GM19035 (cell line): ENCODE data around the gene TSC22D4.

ENCODE experiments used
- ATAC-seq: cut with Tn5 transposase; IDR thresholded peaks from one replicate; pipeline ENCODE4 v1.9.1; 2021; ENCODE audit not compliant: unreplicated experiment

TSC22D4 gene

GRCh38 chr7:100493476-100494264, 14.7 kb upstream of the TSC22D4 start:
- no peak for ATAC-seq

GRCh38 chr7:100492738-100493475, 13.9 kb upstream of the TSC22D4 start:
- no peak for ATAC-seq

- ATAC-seq = no peak
Measured at GRCh38 chr7:100491192-100491578, 12.2 kb upstream of the TSC22D4 start.

DNA sequence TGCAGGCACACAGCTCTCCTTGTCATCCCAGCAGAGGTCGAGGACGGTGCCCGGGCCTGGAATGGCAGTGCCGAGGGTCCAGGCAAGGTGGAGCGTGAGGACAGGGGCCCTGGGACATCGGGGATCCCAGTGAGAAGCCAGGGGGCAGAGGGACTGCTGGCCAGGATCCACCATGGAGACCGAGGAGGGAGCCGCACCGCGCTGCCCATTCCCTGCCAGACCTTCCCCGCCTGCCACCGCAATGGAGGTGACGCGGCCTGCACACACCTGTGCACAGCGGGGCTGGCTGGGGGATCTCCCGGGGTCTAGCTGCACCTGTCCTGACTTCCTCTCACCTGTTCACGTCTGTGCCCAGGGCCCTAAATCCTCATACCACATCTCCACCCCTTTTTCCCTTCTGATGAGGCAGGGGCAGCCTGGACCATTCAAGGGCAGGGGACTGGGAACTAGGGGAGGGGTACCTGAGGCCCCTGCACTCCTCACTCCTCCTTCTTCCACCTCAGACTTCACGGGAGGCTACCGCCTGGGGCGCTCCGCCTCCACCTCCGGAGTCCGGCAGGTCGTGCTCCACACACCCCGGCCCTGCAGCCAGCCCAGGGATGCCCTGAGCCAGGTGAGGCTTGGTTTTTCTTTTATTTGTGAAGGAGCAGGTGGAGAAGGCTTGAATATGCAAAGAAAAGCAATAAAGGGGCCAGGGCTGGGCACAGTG, 11.6 kb upstream of the TSC22D4 start:
- ATAC-seq = no peak

DNA sequence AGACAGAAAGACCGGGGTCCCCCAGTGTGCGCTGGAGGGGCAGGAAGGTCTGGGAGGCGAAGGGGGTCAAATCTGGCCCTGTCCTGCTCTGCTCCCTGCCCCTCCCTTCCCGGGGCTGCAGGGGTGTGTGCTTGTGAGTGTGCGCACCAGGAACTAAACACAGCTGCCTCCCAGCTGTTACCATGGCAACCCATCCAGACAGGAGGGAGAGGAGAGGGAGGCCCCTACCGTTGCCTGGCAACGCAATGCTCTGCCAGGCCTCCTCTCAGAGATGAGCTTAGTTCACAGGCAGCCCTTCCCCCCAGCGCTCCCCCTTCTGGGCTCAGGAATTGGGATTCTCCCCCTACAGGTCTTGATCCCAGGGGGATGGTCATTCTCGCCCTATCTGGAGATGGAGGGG, 10.8 kb upstream of the TSC22D4 start:
- ATAC-seq = no peak

- no peak for ATAC-seq
Measured at GRCh38 chr7:100489121-100489520, 10.1 kb upstream of the TSC22D4 start.

- ATAC-seq = no peak
Measured at GRCh38 chr7:100488333-100489095, 9.5 kb upstream of the TSC22D4 start.

DNA sequence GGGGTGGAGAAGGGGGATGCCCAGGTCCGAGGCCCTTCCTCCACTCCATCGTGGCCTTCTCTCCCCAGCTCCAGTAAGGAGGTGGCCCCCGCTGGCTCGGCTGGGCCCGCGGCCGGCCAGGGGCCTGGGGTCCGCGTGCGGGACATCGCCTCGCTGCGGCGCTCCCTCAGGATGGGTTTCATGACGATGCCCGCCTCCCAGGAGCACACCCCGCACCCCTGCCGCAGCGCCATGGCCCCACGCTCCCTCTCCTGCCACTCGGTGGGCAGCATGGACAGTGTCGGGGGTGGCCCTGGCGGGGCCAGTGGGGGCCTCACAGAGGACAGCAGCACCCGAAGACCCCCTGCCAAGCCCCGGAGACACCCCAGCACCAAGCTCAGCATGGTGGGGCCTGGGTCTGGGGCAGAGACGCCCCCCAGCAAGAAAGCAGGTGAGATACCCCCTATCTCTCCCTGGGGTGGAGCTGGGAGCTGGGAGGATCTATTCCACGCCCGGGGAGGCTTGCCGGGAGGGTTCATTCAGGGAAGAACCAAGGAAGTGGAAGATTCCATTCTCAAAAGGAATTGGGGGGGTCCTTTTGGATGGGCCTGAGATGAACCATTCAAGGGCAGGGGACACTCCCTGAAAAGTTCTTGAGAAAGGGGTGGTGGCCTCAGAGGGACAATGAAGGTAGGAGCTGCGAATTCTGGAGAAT, 7.9 kb upstream of the TSC22D4 start:
- no peak for ATAC-seq

DNA sequence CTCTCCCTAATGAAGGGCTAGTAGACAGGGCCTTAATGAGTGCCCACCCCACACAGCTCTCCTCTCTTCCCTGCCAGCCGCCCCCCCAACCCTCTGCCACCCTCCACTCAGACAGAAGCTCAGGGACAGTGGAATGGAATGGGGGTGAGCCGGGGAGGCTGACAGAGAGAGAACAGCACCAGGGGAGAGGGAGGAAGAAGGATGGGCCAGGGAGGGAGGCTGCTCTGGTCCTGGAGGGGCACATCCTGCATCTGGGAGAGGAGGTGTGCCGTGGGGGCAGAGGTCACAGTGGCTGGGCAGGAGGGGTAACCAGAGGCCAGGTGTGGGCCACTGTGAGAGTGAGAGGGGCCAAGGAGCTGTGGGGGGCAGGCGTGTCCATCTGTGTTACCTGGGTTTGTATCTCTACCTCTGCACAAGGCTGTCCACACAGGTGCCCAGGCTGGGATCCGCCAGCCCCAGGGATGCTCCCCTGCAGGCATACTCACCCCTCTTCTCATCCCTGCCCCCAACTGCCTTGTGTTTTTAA, 7.2 kb upstream of the TSC22D4 start:
- no peak for ATAC-seq

GRCh38 chr7:100485471-100485876, 6.5 kb upstream of the TSC22D4 start:
- ATAC-seq = no peak

- ATAC-seq = no peak
Measured at GRCh38 chr7:100484673-100485045, 5.6 kb upstream of the TSC22D4 start.

DNA sequence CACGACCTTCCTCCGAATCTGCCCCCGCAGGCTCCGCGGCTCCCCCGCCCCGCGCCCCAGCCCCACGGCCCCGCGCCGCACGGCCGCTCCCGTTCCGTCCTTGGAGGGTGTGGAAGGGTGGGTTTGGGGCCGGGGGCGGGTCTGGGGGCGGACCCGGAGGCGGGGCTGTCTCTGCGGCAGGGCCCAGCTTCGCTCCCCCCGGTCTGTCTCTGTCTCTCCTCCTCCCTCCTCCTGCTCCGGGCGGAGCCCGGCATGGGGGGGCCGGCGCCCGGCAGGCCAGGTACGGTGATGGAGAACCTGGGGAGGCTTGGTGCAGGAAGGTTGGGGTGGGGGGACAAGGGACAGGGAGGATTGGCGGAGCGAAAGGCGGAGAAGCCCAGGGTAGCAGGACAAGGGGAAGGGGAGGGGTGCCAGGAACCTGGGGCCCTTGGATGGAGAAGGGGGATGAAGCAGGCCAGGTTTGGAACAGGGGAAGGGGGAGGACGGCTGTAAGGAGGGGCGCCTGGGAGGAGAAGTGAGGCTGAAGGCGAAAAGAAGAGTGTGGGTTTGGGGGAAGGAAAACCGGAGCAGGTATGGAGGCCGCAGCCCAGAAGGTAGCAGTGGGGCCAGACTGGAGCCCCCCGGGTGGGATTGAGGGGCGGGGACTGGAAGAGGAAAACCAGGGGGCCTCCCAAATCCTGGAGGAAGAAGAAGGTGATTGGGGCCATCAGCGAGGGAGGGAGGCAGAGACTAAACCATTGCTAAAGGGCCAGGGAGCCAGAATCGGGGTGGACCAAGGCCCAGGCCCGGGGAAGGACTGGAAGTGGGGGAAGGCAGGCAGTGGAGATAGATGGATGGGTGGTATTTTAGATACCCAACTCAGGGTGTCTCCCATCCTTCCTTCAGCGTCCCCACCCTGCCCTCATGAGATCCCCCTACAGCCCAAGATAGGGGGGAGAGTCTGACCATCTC, 5.0 kb upstream of the TSC22D4 start, which contains the start of gene NYAP1:
Gene NYAP1 (plus strand): TSS at position 206 of the 951 bp plus-strand sequence. CDS start 1,385 bp downstream, outside the sequence.
- peak; percentile 15 for ATAC-seq

DNA sequence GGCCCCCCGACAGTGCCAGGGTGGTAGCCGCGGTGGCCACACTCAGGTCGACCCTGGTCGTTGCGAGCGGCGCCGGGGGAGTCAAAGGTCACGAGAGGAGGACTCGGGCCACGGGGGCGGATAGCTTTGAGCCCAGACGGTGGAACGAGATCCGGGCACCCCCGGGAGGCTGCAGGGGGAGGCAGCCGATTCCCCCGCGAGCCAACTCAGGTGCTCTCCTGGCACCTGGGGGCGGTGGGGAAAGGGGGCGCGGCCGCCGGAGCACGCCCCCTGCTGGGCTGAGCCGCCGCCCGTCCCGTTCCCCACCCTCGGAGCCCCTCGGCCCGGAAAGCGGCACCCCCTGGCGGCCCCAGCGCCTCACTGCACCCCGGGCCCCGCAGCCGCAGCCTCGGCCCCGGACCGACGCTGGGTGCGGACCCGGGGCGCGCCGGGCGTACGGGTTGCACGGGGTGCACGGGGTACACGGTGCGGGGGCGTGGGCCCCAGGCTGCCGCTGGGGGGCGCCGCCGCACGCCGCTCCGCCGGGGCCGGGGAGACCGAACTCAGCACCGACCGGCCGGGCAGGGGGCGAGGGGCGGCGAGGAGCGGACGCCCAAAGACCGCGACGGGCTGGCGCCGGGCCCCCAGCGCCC, 4.2 kb upstream of the TSC22D4 start:
- ATAC-seq = peak; percentile 60

DNA sequence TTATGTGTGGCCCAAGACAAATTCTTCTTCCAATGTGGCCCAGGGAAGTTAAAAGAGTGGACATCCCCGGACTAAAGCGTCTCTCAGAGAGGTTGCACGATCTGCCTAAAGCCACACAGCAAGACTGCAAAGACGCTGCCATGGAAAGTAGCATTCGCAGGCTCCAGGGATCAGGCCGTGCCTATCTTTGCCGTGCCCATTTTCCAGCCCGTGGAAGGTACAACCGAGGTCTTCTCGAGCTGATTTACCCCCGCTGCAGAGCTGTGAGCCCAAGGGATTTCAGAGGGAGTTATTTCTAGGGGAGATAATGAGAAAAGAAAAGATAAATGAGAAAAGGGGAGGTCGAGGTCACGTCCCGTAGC, 3.7 kb upstream of the TSC22D4 start:
- ATAC-seq = no peak

DNA sequence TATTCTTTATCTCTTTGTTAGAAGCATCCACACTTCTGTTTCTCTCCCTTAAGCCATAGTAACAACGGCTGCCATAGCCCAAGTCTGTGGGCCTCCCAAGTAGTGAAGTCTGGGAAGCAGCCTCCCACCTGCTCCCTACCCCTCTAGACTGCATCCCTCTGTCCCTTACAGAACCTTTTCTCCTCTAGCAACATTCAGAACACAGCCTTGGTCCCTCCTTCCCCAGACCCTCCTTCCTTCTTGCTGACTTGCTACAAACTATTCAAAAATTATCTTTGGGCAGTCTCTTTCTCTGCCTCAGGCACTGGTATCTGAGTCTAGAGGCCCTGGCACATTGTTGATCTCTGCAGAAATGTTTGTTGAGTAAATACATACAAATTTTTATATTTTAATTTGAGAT, 2.5 kb upstream of the TSC22D4 start:
- no peak for ATAC-seq

DNA sequence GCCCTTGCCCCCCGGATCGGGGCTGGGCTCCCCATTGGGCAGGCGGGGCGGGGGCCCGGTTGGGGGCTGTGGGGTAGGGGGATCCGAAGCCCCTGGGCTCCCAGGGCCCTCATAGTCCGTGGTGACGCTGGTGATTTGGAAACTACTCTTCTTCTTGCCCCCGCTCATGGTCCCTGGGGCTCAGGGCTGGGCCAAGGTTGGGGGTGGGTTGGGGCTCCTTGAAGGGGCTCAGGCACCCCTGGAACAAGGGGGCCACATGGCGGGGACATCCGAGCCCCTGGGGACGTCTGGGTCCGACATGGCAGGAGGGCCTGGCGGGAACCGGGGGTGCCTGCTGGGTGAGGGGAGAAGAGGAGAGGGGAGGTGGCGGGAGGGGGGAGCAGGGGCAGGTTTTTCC, 1.1 kb downstream of the TSC22D4 start:
- no peak for ATAC-seq

DNA sequence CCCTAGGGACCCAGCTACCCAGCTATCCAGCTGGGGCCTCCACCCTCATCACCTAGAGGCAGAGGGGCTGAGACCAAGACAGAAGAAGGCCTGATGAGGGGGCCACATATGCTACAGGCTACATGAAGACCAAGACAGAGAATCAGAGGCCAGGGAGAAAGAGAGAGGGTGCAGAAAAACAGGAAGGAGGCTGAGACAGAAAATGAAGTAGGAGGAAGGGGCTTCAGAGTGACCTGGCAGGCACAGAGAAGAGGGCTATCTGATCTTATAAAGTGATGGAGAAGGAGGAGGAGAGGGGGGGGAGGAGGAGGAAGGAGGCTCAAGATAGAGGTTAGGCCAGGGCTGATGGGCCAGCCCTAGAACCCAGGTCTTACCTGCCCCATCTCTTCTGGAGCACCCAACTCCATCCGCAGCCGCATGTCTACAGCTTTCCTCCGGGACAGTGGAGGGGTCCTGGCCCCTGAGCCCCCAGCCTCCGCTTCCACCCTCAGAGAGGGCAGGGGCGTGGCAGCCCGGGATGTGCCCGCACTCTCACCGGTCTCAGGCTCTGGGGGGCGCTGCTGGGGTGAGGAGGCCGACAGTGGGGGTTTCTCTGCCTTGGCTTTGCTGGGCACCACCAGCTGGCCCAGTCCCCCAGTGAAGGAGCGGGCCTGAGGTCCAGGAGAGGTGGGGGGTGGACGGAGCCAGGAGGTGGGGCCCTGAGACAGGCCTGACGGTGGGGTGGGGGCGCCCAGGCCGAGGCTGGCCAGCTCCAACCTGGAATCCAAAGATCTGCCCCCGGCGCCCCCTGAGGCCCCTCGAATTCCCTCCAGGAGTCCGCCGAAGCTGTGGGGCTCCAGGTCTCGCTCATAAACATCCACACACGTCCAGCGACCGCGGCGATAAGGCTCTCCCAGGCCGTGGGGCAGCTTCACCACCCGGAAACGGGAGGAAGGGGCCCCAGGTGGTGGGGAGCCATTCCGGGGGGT, 1.8 kb downstream of the TSC22D4 start:
- no peak for ATAC-seq
